Hematopoietic multipotent progenitor cell treated with erythropoietin and hydrocortisone succinate and interleukin-3 and kit ligand, for 17 days (in vitro differentiated cells): ENCODE measurements around the gene SAA4.
"Not testable (repeated sequence)": the region's sequence is repeated elsewhere in the genome, so short reads cannot be mapped to it uniquely, and the experiment has no call there.

Experiments used
- DNase-seq: peaks from one replicate; pipeline ENCODE4 v3.0.0-alpha.2; 2015; ENCODE audit warnings: low spot score

Gene SAA4

GRCh38 chr11:18189476-18190245, 46.9 kb downstream of the SAA4 start:
- DNase-seq = not testable (repeated sequence)

GRCh38 chr11:18188796-18189195, 47.8 kb downstream of the SAA4 start:
- no peak for DNase-seq
